Measurements from ENCODE around the gene EDN2.

EDN2 gene

GRCh38 chr1:41436281-41437010 lies 48.0 kb downstream of the EDN2 start:
- no peaks in the 10 kb centered on the region for H3K9me2 ChIP-seq (replicated peaks; ENCODE audit: insufficient read depth, low read length)
- H3K27ac ChIP-seq (ENCODE audit: low read depth, low read length) = no peak overlapping the region
- no peaks in the 10 kb centered on the region for H3K79me2 ChIP-seq (ENCODE audit: insufficient read depth, low read length)
- no peaks in the 10 kb centered on the region for H3K9me3 ChIP-seq (ENCODE audit: insufficient read depth, low read length)
- no peaks in the 10 kb centered on the region for H3K27me3 ChIP-seq (ENCODE audit: low read length)
- no peak overlapping the region for H2AFZ ChIP-seq (ENCODE audit: low read depth, low read length, severe bottlenecking)
- no peak overlapping the region for H3K4me2 ChIP-seq (ENCODE audit: low read depth, low read length, poor library complexity, severe bottlenecking)
- no peak overlapping the region for H3K9ac ChIP-seq (ENCODE audit: low read length)
- H3K36me3 ChIP-seq (ENCODE audit: low read length) = no peaks in the 10 kb centered on the region
- no peaks in the 10 kb centered on the region for H3F3A ChIP-seq (ENCODE audit: insufficient read depth)
- no peak for TF ChIP-seq EZH2phosphoT487 (conservative IDR thresholded peaks at IDR 0.05; ENCODE audit: low read length)
- TF ChIP-seq CTCF (IDR thresholded peaks at IDR 0.05; ENCODE audit: insufficient read depth, low read length, poor library complexity, severe bottlenecking) = no peak
- no peaks in the 10 kb centered on the region for H4K20me1 ChIP-seq (ENCODE audit: low read depth, low read length)
- H3K4me3 ChIP-seq (ENCODE audit: insufficient read depth, low read length, poor library complexity, severe bottlenecking) = no peak overlapping the region

- H3K36me3 ChIP-seq (ENCODE audit: low read length) = no peaks in the 10 kb centered on the region
- no peak overlapping the region for H3K4me2 ChIP-seq (ENCODE audit: low read depth, low read length, poor library complexity, severe bottlenecking)
- H3K27me3 ChIP-seq (ENCODE audit: low read length) = no peaks in the 10 kb centered on the region
- no peaks in the 10 kb centered on the region for H4K20me1 ChIP-seq (ENCODE audit: low read depth, low read length)
- no peak for TF ChIP-seq CTCF (IDR thresholded peaks at IDR 0.05; ENCODE audit: insufficient read depth, low read length, poor library complexity, severe bottlenecking)
- TF ChIP-seq EZH2phosphoT487 (conservative IDR thresholded peaks at IDR 0.05; ENCODE audit: low read length) = no peak
- H2AFZ ChIP-seq (ENCODE audit: low read depth, low read length, severe bottlenecking) = no peak overlapping the region
- no peak overlapping the region for H3K27ac ChIP-seq (ENCODE audit: low read depth, low read length)
- H3K4me3 ChIP-seq (ENCODE audit: insufficient read depth, low read length, poor library complexity, severe bottlenecking) = no peak overlapping the region
- H3K9me3 ChIP-seq (ENCODE audit: insufficient read depth, low read length) = no peaks in the 10 kb centered on the region
- H3K9me2 ChIP-seq (replicated peaks; ENCODE audit: insufficient read depth, low read length) = no peaks in the 10 kb centered on the region
- H3K9ac ChIP-seq (ENCODE audit: low read length) = no peak overlapping the region
- H3K79me2 ChIP-seq (ENCODE audit: insufficient read depth, low read length) = no peaks in the 10 kb centered on the region
- no peaks in the 10 kb centered on the region for H3F3A ChIP-seq (ENCODE audit: insufficient read depth)
Observed at GRCh38 chr1:41435570-41436178, 48.8 kb downstream of the EDN2 start.

- no peak overlapping the region for H3K27ac ChIP-seq (ENCODE audit: low read depth, low read length)
- H3K4me2 ChIP-seq (ENCODE audit: low read depth, low read length, poor library complexity, severe bottlenecking) = no peak overlapping the region
- no peaks in the 10 kb centered on the region for H4K20me1 ChIP-seq (ENCODE audit: low read depth, low read length)
- H3F3A ChIP-seq (ENCODE audit: insufficient read depth) = no peaks in the 10 kb centered on the region
- no peak overlapping the region for H3K9ac ChIP-seq (ENCODE audit: low read length)
- H3K4me3 ChIP-seq (ENCODE audit: insufficient read depth, low read length, poor library complexity, severe bottlenecking) = no peak overlapping the region
- no peaks in the 10 kb centered on the region for H3K9me2 ChIP-seq (replicated peaks; ENCODE audit: insufficient read depth, low read length)
- TF ChIP-seq CTCF (IDR thresholded peaks at IDR 0.05; ENCODE audit: insufficient read depth, low read length, poor library complexity, severe bottlenecking) = no peak
- no peak for TF ChIP-seq EZH2phosphoT487 (conservative IDR thresholded peaks at IDR 0.05; ENCODE audit: low read length)
- H3K9me3 ChIP-seq (ENCODE audit: insufficient read depth, low read length) = no peaks in the 10 kb centered on the region
- H3K79me2 ChIP-seq (ENCODE audit: insufficient read depth, low read length) = no peaks in the 10 kb centered on the region
- no peak overlapping the region for H2AFZ ChIP-seq (ENCODE audit: low read depth, low read length, severe bottlenecking)
- no peaks in the 10 kb centered on the region for H3K27me3 ChIP-seq (ENCODE audit: low read length)
- no peaks in the 10 kb centered on the region for H3K36me3 ChIP-seq (ENCODE audit: low read length)
Observed at GRCh38 chr1:41434748-41435449, 49.6 kb downstream of the EDN2 start.
